Ramos (cell line): ENCODE measurements around the gene RPL12.
"Not testable (repeated sequence)": the region's sequence is repeated elsewhere in the genome, so short reads cannot be mapped to it uniquely, and the experiment has no call there.

Experiments used
- in situ Hi-C: fragments of 300-500 bp; cut with MboI; formaldehyde crosslinking; loops from one replicate; pipeline ENCODE4 v1.14.3; 2022; ENCODE audit warnings: low sequenced_read_pairs; ENCODE audit not compliant: unreplicated experiment

RPL12 gene

DNA sequence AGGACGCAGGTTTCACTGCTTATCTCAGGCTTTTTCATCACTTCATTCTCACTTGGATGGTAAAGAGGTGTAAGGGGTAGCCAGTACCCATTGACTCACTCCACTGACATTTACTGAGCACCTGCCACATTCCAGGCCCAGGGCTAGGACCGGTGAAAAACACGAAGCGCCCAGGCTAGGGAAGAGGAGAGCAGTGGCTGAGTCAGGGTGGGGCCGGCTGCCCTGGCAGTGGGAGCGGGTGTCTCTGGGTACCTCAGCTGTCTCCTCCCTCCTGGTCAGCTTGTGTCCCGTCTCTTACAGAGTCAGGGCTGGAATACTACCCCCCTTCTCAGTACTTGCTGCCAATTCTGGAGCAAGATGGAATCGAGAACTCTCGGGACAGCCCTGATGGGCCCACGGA is 22.3 kb upstream of the RPL12 start:
- in situ Hi-C loops, result no loop called here

DNA sequence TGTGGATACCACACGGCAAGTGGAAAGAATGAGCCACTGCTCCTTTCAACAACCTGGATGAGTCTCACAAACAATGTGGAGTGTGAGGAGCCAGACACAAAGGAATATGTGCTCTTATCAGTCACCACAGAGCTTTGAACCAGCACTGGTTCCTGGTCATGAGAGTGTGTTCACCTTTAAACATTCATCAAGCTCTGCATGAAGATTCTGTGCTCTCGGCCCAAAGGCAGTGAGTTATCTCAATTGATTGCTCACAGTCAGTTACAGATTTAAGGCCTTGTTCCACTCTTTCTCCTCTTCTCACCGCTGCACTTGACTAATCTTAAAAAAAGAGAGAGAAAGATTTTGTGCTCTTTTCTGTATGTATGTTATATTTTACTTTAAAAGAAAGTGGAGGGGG is 19.5 kb upstream of the RPL12 start:
- in situ Hi-C loops, result no loop called here

DNA sequence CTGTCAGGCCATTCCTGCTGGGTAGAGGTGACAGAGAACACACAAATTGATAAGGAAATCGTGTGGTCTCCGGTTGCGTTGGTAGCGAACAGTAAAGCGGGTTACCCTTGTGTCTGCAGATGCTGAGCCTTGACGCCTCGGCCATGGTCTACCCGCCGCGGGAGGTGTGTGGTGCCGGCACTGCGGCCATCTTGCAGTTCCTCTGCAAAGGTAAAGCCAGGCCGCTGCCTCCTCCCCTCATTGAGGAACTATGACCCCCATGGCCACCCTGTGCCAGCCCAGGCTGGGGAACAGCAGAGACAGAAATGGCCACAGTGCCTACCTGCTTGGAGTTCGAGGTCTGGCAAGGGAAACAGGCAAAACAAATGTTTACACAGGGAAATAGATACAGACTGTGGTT is 16.4 kb upstream of the RPL12 start:
- in situ Hi-C loops, result no loop called here

DNA sequence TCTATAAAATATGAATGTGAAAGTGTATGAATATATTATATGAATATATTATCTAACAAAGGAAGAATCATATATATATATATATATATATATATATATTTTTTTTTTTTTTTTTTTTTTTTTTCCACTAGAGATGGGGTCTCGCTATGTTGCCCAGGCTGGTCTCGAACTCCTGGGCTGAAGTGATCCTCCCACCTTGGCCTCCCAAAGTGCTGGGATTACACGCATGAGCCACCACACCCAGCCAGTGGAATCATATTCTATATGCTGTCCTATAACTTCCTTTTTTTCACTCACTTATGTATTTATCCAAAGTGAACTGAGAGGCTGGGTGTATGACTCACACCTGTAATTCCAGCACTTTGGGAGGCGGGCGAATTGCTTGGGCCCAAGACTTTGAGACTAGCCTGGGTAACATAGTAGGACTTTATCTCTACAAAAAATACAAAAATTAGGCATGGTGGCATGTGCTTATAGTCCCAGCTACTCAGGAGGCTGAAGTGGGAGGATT is 15.3 kb upstream of the RPL12 start:
- in situ Hi-C loops, result not testable (repeated sequence)

GRCh38 chr9:127463911-127464310 is 12.7 kb upstream of the RPL12 start:
- in situ Hi-C loops, result no loop called here

GRCh38 chr9:127463382-127463781 is 12.2 kb upstream of the RPL12 start:
- in situ Hi-C loops, result no loop called here

GRCh38 chr9:127458921-127459320 is 7.7 kb upstream of the RPL12 start:
- in situ Hi-C loops, result no loop called here

GRCh38 chr9:127457191-127457878 is 6.1 kb upstream of the RPL12 start:
- in situ Hi-C loops, result no loop called here

- in situ Hi-C loops, result no loop called here
Observed at GRCh38 chr9:127455324-127455992, 4.3 kb upstream of the RPL12 start.

DNA sequence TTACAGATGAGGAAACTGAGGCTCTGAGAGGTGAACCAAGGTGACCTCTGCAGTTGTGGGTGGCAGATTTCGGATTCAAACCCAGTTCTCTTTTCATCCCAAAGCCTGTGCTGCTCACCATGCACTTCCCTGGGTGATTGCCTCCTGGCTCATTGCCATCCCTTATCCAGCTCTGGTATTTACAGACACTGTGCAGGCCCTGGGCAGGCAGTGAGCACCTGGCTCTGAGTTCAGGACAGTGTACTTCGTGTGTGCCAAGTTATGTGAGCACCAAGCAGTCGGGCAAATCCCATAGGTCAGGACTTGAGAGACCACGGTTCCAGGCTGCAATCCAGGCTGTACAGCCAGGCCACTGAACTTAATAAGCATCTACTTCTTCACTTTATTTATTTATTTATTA is 1.5 kb upstream of the RPL12 start:
- in situ Hi-C loops, result no loop called here

DNA sequence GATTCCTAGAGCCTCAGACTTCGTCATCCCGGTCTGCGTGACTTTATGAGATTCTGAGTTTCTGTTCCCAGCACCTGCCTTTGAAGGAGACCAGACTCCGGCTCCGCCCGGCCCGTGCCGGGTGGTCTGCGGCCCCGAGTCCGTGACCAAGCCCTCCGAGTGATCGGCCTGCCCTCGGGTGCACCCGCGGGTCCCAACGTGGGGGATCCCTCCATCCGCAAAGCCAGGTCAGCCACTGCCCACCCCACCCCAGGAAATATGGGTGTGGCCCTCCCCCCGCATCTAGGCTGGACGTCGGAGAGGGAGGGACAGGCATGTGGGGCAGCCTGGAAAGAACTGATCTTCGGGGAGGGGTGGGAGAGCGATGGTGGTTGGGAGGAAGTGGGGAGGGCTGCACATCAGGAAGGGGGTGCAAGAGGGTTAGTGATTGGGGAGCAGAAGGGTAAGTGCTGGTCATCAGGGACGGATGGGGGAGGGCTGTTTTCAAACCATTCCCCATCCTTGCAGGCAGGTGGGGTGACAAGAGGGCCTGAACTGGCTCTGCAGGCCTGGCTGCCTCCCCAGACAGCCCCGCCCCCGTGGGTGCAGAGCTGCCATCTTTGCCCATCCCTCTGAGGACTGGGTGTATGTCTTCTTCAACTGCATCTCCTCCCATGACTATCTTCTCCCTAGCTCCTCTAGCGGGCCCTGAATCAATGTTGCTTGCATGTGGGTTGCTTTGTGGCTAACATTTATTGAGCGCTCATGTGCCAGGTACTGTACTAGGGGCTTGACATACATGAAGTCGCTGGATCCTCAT is 851 bp upstream of the RPL12 start:
- in situ Hi-C loops, result no loop called here

DNA sequence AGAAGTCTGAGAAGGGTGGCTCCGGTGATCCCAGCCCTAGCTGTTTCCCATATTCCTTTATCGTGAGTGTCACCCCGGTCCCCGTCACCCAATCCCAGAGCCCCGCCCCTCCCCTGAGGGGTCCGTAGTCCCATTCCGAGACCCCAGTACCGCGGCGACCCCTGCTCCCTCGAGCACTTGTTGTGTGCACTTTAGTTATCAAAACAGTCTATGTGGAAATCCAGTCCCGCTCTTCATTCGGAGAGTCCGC is 327 bp upstream of the RPL12 start:
- in situ Hi-C loops, result no loop called here

GRCh38 chr9:127450243-127450760 is 904 bp downstream of the RPL12 start:
- in situ Hi-C loops, result no loop called here

DNA sequence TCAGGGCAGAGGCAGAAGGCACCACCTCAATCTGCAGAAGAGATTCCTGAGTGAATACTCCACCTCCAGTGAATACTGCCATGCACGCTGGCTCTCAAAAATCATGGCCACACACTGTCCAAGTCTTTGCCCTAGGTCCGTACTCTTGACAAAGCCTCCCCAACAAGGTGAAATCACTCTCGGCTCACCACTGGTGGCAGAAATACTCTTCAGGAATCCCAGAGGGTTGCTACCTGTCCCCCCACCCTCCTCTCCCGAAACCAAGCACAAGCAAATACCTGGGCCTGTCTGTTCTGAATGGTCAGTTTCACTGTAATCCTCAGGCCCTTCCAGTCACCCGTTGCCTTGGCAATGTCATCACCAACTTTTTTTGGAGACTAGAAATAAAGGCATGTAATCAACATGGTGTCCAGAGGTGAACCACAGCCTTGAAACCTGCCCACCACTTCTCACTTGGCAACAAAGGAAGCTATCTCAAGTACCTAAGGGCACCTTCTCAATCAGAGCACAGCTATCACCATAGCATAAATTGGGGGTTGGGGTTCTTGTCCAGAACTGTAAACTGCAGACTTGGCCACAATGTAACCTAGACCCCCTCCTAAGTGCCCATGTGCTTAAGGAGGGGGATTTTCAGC is 1.8 kb downstream of the RPL12 start:
- in situ Hi-C loops, result no loop called here

DNA sequence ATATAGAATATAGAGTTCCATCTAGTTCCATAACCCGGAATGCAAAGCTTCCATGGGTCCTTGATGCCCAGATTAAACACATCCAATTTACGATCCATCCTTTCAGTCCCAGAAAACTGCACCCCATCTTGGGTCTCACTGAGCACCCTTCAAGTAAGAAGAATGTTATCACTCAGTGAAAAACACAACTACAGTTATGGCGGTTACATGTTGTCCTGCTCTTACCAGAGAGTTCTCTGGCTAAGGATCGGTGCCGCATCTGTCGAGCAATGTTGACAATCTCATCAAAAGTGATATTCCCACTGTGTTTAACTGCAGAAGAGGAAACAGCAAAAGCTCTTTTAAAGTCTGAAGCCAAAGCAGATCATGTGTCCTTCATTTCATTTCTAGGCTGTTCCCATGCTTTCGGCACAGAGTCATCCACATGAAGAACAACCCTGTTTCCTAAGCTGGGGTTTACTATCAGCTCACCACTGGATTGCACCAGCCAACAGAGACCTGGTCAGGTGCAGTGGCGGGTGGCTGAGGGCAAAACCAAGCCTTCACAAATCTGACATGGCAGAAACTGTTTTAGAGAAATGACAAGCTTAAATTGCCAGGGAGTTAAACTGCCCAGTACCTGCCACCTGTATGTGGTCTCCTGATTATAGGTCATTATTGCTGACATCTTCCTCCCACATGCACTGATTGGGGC is 2.9 kb downstream of the RPL12 start:
- in situ Hi-C loops, result no loop called here

GRCh38 chr9:127447416-127448111 is 3.6 kb downstream of the RPL12 start:
- in situ Hi-C loops, result no loop called here

GRCh38 chr9:127446713-127447415 is 4.3 kb downstream of the RPL12 start:
- in situ Hi-C loops, result no loop called here

- in situ Hi-C loops, result no loop called here
Observed at GRCh38 chr9:127445851-127446712, 5.1 kb downstream of the RPL12 start.
